HepG2 (cell line): ENCODE data around the gene ELL. TPM values are rescaled to one million over a fixed set of nuclear protein-coding genes. Genes with fewer than 3 reads are reported as not detected.

Experiments used
- ATAC-seq: fragments of 200-7000 bp; cut with Tn5 transposase; 3 replicates; pipeline ENCODE4 v1.9.1; 2020; ENCODE audit warnings: mild to moderate bottlenecking, moderate library complexity
- BruUV-seq: library from RNA; stranded (reverse); fragments of 400-500 nt; replicated peaks from 2 replicates; lab custom pipeline; 2021; lab: Mats Ljungman, UMichigan
- CTCF ChIA-PET: fragments of 300-600 bp; formaldehyde crosslinking; extraction: SDS; loops from one replicate; lab custom pipeline; 2021; ENCODE audit warnings: low total read pairs, inconsistent platforms, low intra/inter-chr PET ratio; lab: Yijun Ruan, JAX
- POLR2A ChIA-PET: fragments of 350-600 bp; sonication (Branson Sonifier 250); formaldehyde crosslinking; loops from one replicate; lab custom pipeline; 2020; ENCODE audit warnings: antibody characterized with exemption, inconsistent platforms; lab: Yijun Ruan, JAX
- DNase-seq: peaks from one replicate; pipeline ENCODE4 v3.0.0-alpha.2; 2015; ENCODE audit warnings: low spot score
- FAIRE-seq: peaks from 3 replicates; lab custom pipeline; 2011; peaks lifted over from hg19 to GRCh38; lab: Jason Lieb, UNC
- H2AFZ ChIP-seq: one replicate; pipeline ENCODE4 v1.6.1; 2011; ENCODE audit warnings: low read length, inconsistent platforms
- H3K27ac ChIP-seq: fragments of 300-600 bp; 3 replicates; pipeline ENCODE4 v1.8.0; 2011; ENCODE audit warnings: mixed run types, mild to moderate bottlenecking, mixed read lengths, low read length, inconsistent platforms; ENCODE audit not compliant: insufficient read depth; ENCODE audit errors: extremely low read length
- H3K27me3 ChIP-seq, 2 experiments: fragments of 200-600 bp in 1 of 2; 2 replicates in 1 of 2; 3 replicates in 1 of 2; pipeline versions ENCODE4 v1.6.0 to v1.8.0; 2011; ENCODE audit warnings: low read length in 2 of 2, mild to moderate bottlenecking in 2 of 2, moderate library complexity in 2 of 2, inconsistent platforms in 1 of 2; ENCODE audit not compliant: insufficient read depth in 2 of 2, control insufficient read depth in 1 of 2
- H3K36me3 ChIP-seq, 2 experiments: fragments of 200-600 bp in 1 of 2; replicated peaks in 1 of 2; 2 replicates in 1 of 2; 3 replicates in 1 of 2; pipeline versions ENCODE4 v1.5.1 to v1.8.0; 2011; ENCODE audit warnings: low read length in 2 of 2, inconsistent platforms in 1 of 2; ENCODE audit not compliant: insufficient read depth in 2 of 2, control insufficient read depth in 1 of 2
- H3K4me1 ChIP-seq: 2 replicates; pipeline ENCODE4 v1.5.1; 2012; ENCODE audit warnings: low read length, inconsistent platforms; ENCODE audit not compliant: insufficient read depth
- H3K4me2 ChIP-seq: 2 replicates; pipeline ENCODE4 v1.6.0; 2011; ENCODE audit warnings: low read depth, low read length, inconsistent platforms
- H3K4me3 ChIP-seq, 3 experiments: fragments of 200-600 bp in 1 of 3; sonication (generic), shearing (Covaris generic) in 1 of 3; replicated peaks in 1 of 3; 2 replicates each; pipeline ENCODE4 v1.5.1; 2011 to 2016; ENCODE audit warnings: low read length in 3 of 3, inconsistent platforms in 2 of 3, low read depth in 2 of 3, mild to moderate bottlenecking in 2 of 3, control low read depth in 1 of 3, mixed read lengths in 1 of 3; ENCODE audit not compliant: insufficient read depth in 1 of 3
- H3K79me2 ChIP-seq: one replicate; pipeline ENCODE4 v1.6.1; 2011; ENCODE audit warnings: low read length, inconsistent platforms; ENCODE audit not compliant: insufficient read depth
- H3K9ac ChIP-seq: 2 replicates; pipeline ENCODE4 v1.6.0; 2011; ENCODE audit warnings: mild to moderate bottlenecking, low read depth, low read length, inconsistent platforms; ENCODE audit not compliant: insufficient read depth
- H3K9me3 ChIP-seq: 2 replicates; pipeline ENCODE4 v1.5.1; 2012; ENCODE audit warnings: mild to moderate bottlenecking, low read length
- H4K20me1 ChIP-seq: 2 replicates; pipeline ENCODE4 v1.6.0; 2011; ENCODE audit warnings: inconsistent platforms, mild to moderate bottlenecking, low read length, moderate library complexity; ENCODE audit not compliant: insufficient read depth
- KAT2B ChIP-seq: fragments of 150-350 bp; IDR thresholded peaks from 2 replicates; pipeline ENCODE4 v1.6.1; 2014; ENCODE audit warnings: low read depth, low read length, borderline replicate concordance
- NFIB ChIP-seq: sonication (generic); formaldehyde crosslinking; IDR thresholded peaks from 2 replicates; pipeline ENCODE4 v1.9.0; 2021; ENCODE audit warnings: missing genetic modification reagents, mild to moderate bottlenecking, borderline replicate concordance
- NFKBIZ ChIP-seq: IDR thresholded peaks from 2 replicates; pipeline ENCODE4 v1.6.1; 2018; ENCODE audit warnings: missing genetic modification reagents, missing compliant biosample characterization
- NR2C2 ChIP-seq: sonication (generic); formaldehyde crosslinking; IDR thresholded peaks from 2 replicates; pipeline ENCODE4 v1.4.0; 2020; ENCODE audit warnings: missing genetic modification reagents, mild to moderate bottlenecking, moderate library complexity, borderline replicate concordance
- POGZ ChIP-seq: sonication (generic); formaldehyde crosslinking; IDR thresholded peaks from 2 replicates; pipeline ENCODE4 v1.4.0; 2020; ENCODE audit warnings: mild to moderate bottlenecking, missing genetic modification reagents
- ZNF232 ChIP-seq: sonication (generic); formaldehyde crosslinking; IDR thresholded peaks from 2 replicates; pipeline ENCODE4 v1.4.0; 2020; ENCODE audit warnings: missing genetic modification reagents, borderline replicate concordance
- ZNF274 ChIP-seq: sonication (generic); formaldehyde crosslinking; IDR thresholded peaks from 2 replicates; pipeline ENCODE4 v1.5.1; 2020; ENCODE audit warnings: mild to moderate bottlenecking, missing genetic modification reagents
- ZNF547 ChIP-seq: sonication (generic); formaldehyde crosslinking; IDR thresholded peaks from 2 replicates; pipeline ENCODE4 v1.5.1; 2020; ENCODE audit warnings: mild to moderate bottlenecking, missing genetic modification reagents
- ZNF598 ChIP-seq: sonication (generic); formaldehyde crosslinking; IDR thresholded peaks from 2 replicates; pipeline ENCODE4 v1.5.1; 2020; ENCODE audit warnings: mild to moderate bottlenecking, missing genetic modification reagents, borderline replicate concordance
- WGBS: methylation state at CpG from one replicate; pipeline ENCODE4 v1.1.6; 2017; ENCODE audit warnings: low lambda C conversion rate; 5-methylcytosine and 5-hydroxymethylcytosine counted together
- in situ Hi-C: cut with HindIII; loops from 2 replicates; pipeline ENCODE4 v1.10.0; 2017; ENCODE audit warnings: low pct_unique_long_range_greater_than_20kb; ENCODE audit not compliant: extremely low pct_ligation_motif_present
- intact Hi-C: fragments of 100-400 bp; cut with micrococcal nuclease; formaldehyde crosslinking; loops from one replicate; pipeline ENCODE4 v1.10.0; 2022; ENCODE audit not compliant: unreplicated experiment
- polyA plus RNA-seq, 8 experiments: library from polyadenylated mRNA; depleted of rRNA in 3 of 8; stranded (reverse) in 7 of 8; unstranded in 1 of 8; fragments of >200 nt; fragmentation: Illumina TruSeq in 4 of 8; extraction: Trizol in 4 of 8; gene quantifications; 2 replicates each; pipeline versions ENCODE4 v1.2.1 to v1.2.3, GENCODE V29; 2011 to 2016; ENCODE audit warnings: low read depth in 4 of 8, missing spikeins in 1 of 8, mixed read lengths in 1 of 8; ENCODE audit not compliant: insufficient read depth in 1 of 8
- total RNA-seq, 5 experiments: library from RNA; depleted of rRNA; stranded (reverse); fragments of >200 nt; fragmentation: Illumina TruSeq; extraction: Trizol; gene quantifications; 2 replicates each; pipeline ENCODE4 v1.2.3, GENCODE V29; 2016; ENCODE audit warnings: low read depth in 1 of 5
- TF ChIP-seq, protein P1 (sequence below): sonication (generic); formaldehyde crosslinking; IDR thresholded peaks from 2 replicates; pipeline ENCODE4 v1.5.1; 2020; ENCODE audit warnings: mild to moderate bottlenecking, missing genetic modification reagents, moderate library complexity

ELL gene
- total and polyA plus RNA-seq, 2 of the 13 experiments (the other 11 are each of a cell fraction or from before 2014, with no cell fraction given), result 3.7 to 5.4 TPM

GRCh38 chr19:18474366-18474887 lies 47.4 kb downstream of the ELL start:
- Histone ChIP-seq H3K9me3 (no peaks in the 10 kb centered on the region), H3K4me3 (no peak overlapping the region)
- TF ChIP-seq, protein P1, sequence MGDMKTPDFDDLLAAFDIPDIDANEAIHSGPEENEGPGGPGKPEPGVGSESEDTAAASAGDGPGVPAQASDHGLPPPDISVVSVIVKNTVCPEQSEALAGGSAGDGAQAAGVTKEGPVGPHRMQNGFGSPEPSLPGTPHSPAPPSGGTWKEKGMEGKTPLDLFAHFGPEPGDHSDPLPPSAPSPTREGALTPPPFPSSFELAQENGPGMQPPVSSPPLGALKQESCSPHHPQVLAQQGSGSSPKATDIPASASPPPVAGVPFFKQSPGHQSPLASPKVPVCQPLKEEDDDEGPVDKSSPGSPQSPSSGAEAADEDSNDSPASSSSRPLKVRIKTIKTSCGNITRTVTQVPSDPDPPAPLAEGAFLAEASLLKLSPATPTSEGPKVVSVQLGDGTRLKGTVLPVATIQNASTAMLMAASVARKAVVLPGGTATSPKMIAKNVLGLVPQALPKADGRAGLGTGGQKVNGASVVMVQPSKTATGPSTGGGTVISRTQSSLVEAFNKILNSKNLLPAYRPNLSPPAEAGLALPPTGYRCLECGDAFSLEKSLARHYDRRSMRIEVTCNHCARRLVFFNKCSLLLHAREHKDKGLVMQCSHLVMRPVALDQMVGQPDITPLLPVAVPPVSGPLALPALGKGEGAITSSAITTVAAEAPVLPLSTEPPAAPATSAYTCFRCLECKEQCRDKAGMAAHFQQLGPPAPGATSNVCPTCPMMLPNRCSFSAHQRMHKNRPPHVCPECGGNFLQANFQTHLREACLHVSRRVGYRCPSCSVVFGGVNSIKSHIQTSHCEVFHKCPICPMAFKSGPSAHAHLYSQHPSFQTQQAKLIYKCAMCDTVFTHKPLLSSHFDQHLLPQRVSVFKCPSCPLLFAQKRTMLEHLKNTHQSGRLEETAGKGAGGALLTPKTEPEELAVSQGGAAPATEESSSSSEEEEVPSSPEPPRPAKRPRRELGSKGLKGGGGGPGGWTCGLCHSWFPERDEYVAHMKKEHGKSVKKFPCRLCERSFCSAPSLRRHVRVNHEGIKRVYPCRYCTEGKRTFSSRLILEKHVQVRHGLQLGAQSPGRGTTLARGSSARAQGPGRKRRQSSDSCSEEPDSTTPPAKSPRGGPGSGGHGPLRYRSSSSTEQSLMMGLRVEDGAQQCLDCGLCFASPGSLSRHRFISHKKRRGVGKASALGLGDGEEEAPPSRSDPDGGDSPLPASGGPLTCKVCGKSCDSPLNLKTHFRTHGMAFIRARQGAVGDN (CRISPR knock-in tag), result peak; percentile 33
- TF ChIP-seq NFIB (CRISPR knock-in tag) (no peak), NFKBIZ (CRISPR knock-in tag) (no peak), ZNF232 (0 out of 2 replicates have a peak, but pooled peaks have one; percentile 38), NR2C2 (no peak), ZNF274 (peak; percentile 78; the same call in 1 of the 2 replicates), KAT2B (no peak), POGZ (CRISPR knock-in tag) (no peak), ZNF598 (CRISPR knock-in tag) (0 out of 2 replicates have a peak, but pooled peaks have one; percentile 64), ZNF547 (0 out of 2 replicates have a peak, but pooled peaks have one; percentile 44)
- TF ChIP-seq, all 625 proteins: peak for 5
- no TSS peak for BruUV-seq
- Histone ChIP-seq H3K9ac (no peak overlapping the region), H4K20me1 (peaks cover 12% of the 10 kb centered on the region; the same call in 1 of the 2 replicates), H3K4me1 (peaks cover 82% of the 10 kb centered on the region), H3K79me2 (peaks cover 54% of the 10 kb centered on the region), H2AFZ (no peak overlapping the region), H3K27ac (no peak overlapping the region), H3K27me3 (no peaks in the 10 kb centered on the region), H3K4me2 (no peak overlapping the region), H3K36me3 (peaks cover 5 to 6% of the 10 kb centered on the region in 2 experiments; a peak in 2 of 5 replicates)
- 95% methylated on average over 11 of the region's 13 CpGs for WGBS
- DNase-seq, result no peak
- ATAC-seq, result no peak
- in situ Hi-C loops, result loop anchor here (10.0 kb wide), 2 partner anchors 50 to 200 kb away; partner anchors contain the start of gene ELL
- intact Hi-C loops, result no loop called here
- no peak for FAIRE-seq
- ChIA-PET CTCF (no interaction called here), POLR2A (no interaction called here)
